ENCODE results near the gene GLRX. TPM values are rescaled to one million over a fixed set of nuclear protein-coding genes. Genes with fewer than 3 reads are reported as not detected.

GLRX gene
- total RNA-seq, 1 donor from 2014 or later, result 139 TPM

DNA sequence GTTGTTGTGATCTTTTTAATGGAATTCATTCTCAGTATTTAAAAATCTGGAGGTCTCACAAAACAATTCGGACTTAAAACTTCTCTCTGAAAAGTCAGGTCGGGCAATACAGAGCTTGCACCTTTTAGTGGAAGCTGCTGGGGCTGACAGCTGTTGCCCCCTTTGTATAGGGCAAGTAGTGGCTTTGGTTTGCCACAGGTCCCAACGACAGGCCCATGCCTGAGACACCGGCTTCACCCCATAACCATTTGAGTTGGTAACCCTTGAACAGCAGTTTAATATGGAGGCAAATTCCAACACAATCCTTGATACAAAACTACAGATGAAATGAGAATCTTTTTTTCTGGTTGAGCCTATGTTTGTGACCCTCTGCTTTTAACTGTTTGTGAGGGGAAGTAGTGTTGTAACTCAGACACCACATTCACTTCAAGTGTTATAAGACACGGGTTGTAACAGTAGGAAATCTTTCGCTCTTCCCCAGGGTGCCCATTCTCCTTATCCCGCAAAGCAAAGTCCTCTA lies 752 bp upstream of the GLRX start:
- no peaks in the 10 kb centered on the region for H3K36me3 ChIP-seq (ENCODE audit: control insufficient read depth, insufficient read depth, low read length)
- no peak overlapping the region for H3K4me3 ChIP-seq (ENCODE audit: low read depth, low read length)

DNA sequence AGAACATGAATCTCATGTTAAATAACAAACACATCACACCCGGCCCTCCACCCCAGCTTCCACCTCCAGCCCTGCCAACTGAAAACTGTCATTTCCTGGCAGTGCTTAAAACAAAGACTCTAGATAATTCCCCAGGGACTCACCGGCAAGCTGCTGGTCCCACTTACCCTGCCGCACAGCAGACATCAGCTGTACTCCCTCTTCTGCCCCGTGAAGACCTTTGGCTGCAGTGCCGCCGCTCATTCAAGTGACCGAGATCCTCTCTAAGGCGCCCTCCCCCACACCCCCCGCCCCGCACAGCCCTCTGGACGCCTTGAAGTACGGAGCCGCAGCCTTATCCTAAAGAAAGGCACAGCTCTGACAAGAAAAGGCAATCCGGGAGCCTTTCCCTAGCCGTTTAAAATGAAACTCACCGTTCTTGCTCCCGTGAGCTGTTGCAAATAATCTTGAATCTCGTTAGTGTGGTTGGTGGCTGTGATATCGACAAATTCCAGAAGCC lies 434 bp downstream of the GLRX start:
- peak overlapping the region; percentile 92 for H3K4me3 ChIP-seq (ENCODE audit: low read depth, low read length)
- no peak for DNase-seq (ENCODE audit: low read depth)
- TF ChIP-seq, protein P1, sequence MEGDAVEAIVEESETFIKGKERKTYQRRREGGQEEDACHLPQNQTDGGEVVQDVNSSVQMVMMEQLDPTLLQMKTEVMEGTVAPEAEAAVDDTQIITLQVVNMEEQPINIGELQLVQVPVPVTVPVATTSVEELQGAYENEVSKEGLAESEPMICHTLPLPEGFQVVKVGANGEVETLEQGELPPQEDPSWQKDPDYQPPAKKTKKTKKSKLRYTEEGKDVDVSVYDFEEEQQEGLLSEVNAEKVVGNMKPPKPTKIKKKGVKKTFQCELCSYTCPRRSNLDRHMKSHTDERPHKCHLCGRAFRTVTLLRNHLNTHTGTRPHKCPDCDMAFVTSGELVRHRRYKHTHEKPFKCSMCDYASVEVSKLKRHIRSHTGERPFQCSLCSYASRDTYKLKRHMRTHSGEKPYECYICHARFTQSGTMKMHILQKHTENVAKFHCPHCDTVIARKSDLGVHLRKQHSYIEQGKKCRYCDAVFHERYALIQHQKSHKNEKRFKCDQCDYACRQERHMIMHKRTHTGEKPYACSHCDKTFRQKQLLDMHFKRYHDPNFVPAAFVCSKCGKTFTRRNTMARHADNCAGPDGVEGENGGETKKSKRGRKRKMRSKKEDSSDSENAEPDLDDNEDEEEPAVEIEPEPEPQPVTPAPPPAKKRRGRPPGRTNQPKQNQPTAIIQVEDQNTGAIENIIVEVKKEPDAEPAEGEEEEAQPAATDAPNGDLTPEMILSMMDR (IDR thresholded peaks at IDR 0.05; ENCODE audit: insufficient read depth, low read length, poor library complexity, severe bottlenecking), result no peak
- no peaks in the 10 kb centered on the region for H3K36me3 ChIP-seq (ENCODE audit: control insufficient read depth, insufficient read depth, low read length)
- H3K27me3 ChIP-seq (ENCODE audit: control insufficient read depth, insufficient read depth, low read length), result no peaks in the 10 kb centered on the region

More for the DNA sequence above, 752 bp upstream of the GLRX start:
- TF ChIP-seq, protein P1 (IDR thresholded peaks at IDR 0.05; ENCODE audit: insufficient read depth, low read length, poor library complexity, severe bottlenecking), result no peak
- no peaks in the 10 kb centered on the region for H3K27me3 ChIP-seq (ENCODE audit: control insufficient read depth, insufficient read depth, low read length)
- DNase-seq (ENCODE audit: low read depth), result no peak

DNA sequence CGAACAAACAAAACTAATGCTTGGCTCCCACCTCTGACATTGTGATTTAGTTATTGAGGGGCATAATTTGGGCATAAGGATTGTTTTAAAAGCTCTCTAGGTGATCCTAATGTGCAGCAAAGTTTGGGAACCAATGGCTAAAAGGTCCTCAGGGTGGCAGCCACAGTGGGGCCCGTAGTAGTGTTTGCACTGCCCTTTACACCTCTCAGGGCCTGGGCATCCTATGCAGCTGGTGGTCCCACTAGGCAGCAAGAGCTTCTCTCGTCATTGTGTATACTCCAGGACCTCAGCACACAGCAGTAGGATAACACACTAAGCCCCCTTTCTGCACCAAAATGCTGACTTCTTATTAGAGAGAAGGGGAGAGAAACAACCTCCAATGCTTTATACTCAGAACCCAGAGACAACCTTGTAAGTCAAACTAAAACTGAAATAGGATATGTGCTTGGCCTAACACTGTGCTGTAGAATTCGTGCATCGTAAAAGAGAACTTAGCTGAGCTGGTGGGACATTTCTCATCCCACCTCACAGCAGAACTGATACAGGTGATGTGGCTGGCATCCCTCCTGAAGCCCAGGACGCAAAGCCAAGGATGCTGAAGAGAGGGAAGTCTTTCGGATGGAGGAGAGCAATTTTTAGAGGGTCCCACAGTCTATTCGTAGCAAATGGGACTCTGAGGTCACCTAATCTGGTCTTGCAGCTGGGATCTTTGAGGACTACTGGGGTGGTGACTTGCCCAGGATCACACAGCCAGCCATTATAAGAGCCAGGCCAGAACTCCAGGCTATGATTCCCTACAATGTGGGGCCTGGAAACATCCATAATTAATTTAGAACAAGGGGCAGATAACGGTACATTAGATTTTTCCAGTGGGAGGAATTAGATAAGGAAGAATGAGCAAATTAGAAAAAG lies 1.2 kb downstream of the GLRX start:
- Histone ChIP-seq H3K4me3 (ENCODE audit: low read depth, low read length) (peak overlapping the region; percentile 92), H3K27me3 (ENCODE audit: control insufficient read depth, insufficient read depth, low read length) (no peaks in the 10 kb centered on the region), H3K36me3 (ENCODE audit: control insufficient read depth, insufficient read depth, low read length) (no peaks in the 10 kb centered on the region)
- TF ChIP-seq, protein P1 (IDR thresholded peaks at IDR 0.05; ENCODE audit: insufficient read depth, low read length, poor library complexity, severe bottlenecking), result no peak
- DNase-seq (ENCODE audit: low read depth), result no peak

DNA sequence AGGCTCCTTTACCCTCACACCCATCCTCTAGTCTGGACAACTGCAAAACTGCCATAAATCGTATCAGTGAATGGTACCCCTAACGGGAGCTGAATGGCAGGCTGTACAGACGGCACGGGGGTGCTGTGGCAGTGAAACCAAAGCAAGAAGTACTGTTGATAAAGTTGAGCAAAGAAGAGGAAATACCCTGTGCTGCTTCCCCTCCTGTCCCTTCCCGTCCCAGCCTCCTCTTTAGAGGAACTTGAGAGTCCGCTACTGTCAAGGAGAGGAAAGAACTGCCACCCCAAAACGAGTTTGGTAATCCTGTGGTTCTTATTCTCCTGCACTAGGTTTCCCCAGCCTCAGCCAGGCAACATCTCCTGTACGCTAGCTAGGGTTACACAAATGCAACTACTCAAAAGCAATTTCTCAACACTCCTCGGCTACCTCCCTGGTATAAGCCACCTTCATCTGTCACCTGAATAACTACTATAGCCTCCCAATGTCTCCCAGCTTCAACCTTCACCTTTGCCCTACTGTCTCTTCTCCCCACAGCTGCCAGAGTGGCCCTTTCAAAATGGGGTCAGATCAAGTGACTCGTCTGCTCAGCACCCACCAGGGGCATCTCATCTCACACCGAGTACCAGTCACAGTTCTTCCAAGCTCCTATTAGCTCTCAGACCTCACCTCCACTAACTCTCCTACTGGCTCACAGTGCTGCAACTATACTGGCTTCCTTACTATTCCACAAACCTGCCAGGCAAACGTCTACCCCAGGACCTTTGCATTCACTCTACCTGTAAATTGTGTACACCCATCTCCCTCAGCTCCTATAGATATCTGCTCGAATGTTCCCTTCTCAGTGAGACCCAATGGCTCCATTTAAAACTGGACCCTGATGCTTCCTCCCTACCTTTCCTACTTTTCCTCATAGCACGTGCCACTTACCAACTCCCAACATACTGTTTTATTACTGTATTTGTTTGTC lies 4.1 kb downstream of the GLRX start:
- peak overlapping the region; percentile 11 for H3K4me3 ChIP-seq (ENCODE audit: low read depth, low read length)
- TF ChIP-seq, protein P1 (IDR thresholded peaks at IDR 0.05; ENCODE audit: insufficient read depth, low read length, poor library complexity, severe bottlenecking), result no peak
- no peaks in the 10 kb centered on the region for H3K27me3 ChIP-seq (ENCODE audit: control insufficient read depth, insufficient read depth, low read length)
- no peaks in the 10 kb centered on the region for H3K36me3 ChIP-seq (ENCODE audit: control insufficient read depth, insufficient read depth, low read length)
- DNase-seq (ENCODE audit: low read depth), result no peak

DNA sequence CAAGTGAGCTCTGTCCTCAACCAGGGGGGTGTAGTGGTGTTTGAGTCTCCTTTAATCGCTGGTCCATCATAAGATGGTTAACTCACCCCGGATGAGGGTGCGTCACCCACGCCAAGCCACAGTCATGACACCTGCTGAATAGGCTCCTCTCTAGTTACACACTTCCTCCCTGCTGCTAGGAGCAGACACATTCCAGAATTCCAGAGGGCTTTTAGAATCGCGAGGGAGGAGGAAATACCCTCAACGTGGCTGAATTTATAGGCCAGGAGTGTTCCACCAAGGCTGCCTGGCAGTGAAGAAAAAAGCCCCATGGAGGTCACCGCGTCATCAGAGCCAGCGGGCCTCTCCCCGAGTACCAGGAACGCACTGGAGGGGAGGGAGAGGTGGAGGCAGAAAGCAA lies 5.1 kb downstream of the GLRX start:
- TF ChIP-seq, protein P1 (IDR thresholded peaks at IDR 0.05; ENCODE audit: insufficient read depth, low read length, poor library complexity, severe bottlenecking), result no peak
- Histone ChIP-seq H3K36me3 (ENCODE audit: control insufficient read depth, insufficient read depth, low read length) (no peaks in the 10 kb centered on the region), H3K4me3 (ENCODE audit: low read depth, low read length) (no peak overlapping the region), H3K27me3 (ENCODE audit: control insufficient read depth, insufficient read depth, low read length) (no peaks in the 10 kb centered on the region)
- DNase-seq (ENCODE audit: low read depth), result peak; percentile 93

Measured in kidney epithelial cell (primary cell).